Stimulated activated CD8-positive, alpha-beta memory T cell treated with anti-CD3 and anti-CD28 coated beads, Interleukin-12 subunit alpha, Interleukin-12 subunit beta, amount 100 ng/mL, for 1 hour (primary cell): ENCODE results near the gene TRMT10B.
A peak's percentile ranks its signal among the peaks of the same experiment; 100 is the strongest.
"Not testable (repeated sequence)": the region's sequence is repeated elsewhere in the genome, so short reads cannot be mapped to it uniquely, and the experiment has no call there.

Source experiments
- DNase-seq: peaks from one replicate; pipeline ENCODE4 v3.0.0-alpha.2; 2020; ENCODE audit warnings: low read depth

Gene TRMT10B

DNA sequence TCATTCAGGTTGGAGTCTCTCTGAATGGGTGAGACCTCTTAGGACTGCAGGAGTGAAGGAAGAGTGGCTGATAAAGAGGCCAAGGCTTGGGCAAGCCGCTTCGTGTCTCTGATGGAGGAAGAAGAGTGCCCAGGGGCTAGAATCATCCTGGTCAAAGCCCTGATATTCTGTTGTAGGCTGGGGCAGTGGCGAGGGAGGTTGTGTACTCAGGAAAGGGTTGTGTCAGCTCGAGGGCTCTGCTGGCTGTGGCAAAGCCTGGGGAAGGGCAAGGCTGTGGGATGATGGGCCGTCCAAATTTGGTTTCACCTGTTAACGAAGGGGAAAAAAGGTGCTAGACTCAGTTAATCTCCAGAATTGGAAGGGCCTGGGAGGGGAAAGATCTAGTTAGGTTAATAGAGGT is 2.4 kb upstream of the TRMT10B start:
- no peak for DNase-seq

DNA sequence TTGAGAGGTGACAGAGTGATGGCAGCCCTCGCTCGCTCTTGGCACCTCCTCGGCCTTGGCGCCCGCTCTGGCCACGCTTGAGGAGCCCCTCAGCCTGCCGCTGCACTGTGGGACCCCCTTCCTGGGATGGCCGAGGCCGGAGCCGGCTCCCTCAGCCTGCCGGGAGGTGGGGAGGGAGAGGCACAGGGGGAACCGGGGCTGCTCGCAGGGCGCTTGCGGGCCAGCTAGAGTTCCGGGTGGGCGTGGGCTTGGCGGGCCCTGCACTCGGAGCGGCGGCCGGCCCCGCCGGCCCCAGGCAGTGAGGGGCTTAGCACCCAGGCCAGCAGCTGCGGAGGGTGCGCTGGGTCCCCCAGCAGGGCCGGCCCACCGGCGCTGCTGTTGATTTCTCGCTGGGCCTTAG is 1.9 kb upstream of the TRMT10B start:
- DNase-seq: not testable (repeated sequence)

DNA sequence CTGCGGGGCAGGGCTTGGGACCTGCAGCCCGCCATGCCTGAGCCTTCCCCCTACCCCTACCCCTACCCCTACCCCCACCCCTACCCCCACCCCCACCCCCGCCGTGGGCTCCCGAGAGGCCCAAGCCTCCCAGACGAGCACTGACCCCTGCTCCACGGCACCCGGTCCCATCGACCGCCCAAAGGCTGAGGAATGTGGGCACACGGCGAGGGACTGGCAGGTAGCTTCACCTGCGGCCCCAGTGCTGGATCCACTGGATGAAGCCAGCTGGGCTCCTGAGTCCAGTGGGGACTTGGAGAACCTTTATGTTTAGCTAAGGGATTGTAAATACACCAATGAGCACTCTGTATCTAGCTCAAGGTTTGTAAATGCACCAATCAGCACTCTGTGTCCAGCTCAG is 1.5 kb upstream of the TRMT10B start:
- not testable (repeated sequence) for DNase-seq

DNA sequence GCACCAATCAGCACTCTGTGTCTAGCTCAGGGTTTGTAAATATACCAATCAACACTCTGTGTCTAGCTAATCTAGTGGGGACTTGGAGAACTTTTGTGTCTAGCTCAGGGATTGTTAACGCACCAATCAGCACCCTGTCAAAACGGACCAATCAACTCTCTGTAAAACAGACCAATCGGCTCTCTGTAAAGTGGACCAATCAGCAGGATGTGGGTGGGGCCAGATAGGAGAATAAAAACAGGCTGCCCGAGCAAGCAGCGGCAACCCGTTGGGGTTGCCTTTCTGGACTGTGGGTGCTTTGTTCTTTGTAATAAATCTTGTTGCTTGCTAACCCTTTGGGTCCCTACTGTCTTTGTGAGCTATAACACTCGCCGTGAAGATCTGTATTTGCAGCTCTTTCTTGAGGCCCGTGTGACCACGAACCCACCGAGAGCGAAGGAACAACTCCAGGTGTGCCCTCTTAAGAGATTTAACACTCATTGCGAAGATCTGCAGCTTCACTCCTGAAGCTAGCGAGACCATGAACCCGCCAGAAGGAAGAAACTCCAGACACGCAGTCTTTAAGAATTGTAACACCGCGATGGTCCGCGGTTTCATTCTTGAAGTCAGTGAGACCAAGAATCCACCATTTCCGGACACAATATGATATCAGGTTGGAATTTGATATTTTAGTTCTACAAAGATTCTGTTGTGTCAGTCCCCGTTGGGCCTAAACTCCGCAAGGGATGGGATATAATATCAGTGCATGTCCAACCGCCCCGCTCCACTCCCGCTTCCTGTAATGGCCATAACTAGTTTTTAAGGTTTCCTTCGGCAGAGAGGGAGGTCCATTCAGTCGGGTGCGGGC is 740 bp upstream of the TRMT10B start:
- DNase-seq: no peak

- DNase-seq: no peak
These were observed 5.1 kb downstream of the TRMT10B start for GRCh38 chr9:37758747-37759146.

GRCh38 chr9:37760416-37761161 is 7.0 kb downstream of the TRMT10B start:
- no peak for DNase-seq

DNA sequence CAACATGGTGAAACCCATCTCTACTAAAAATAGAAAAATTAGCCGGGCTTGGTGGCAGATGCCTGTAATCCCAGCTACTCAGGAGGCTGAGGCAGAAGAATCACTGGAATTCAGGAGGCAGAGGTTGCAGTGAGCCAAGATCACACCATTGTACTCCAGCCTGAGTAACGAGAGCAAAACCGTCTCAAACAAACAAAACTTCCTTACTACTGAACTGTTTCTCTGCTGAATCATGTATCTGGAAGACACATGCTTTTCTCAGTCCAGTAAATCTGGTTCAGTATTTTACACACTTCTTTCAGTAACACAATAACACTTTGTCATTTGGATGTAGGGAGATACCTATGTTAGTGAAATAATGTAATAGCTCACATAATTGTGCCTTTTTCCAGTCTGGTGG is 7.9 kb downstream of the TRMT10B start:
- no peak for DNase-seq

DNA sequence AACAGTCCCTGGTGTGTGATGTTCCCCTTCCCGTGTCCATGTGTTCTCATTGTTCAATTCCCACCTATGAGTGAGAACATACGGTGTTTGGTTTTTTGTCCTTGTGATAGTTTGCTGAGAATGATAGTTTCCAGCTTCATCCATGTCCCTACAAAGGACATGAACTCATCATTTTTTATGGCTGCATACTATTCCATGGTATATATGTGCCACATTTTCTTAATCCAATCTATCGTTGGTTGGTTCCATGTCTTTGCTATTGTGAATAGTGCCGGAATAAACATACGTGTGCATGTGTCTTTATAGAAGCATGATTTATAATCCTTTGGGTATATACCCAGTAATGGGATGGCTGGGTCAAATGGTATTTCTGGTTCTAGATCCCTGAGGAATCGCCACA is 11.7 kb downstream of the TRMT10B start:
- not testable (repeated sequence) for DNase-seq

GRCh38 chr9:37769306-37769705 is 15.7 kb downstream of the TRMT10B start:
- no peak for DNase-seq

DNA sequence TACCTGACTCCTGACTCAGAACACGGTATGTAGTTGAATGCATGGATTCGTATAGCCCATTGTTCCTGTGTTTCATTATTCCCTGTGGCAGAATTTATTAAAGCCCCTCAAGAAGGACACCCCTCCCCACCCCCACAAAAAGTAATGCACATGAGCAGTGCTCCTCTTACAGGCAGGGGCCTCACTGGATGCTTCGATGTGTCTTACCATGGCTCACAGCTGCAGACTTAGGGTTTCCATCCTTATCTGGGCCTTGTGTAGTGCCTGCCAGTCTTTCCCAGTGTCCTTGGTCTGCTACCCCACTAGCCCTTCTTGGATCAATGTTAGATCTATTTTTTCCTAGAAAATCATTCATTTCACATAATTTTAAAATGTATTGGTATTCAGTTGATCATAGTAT is 16.4 kb downstream of the TRMT10B start:
- no peak for DNase-seq

GRCh38 chr9:37775216-37775919 is 21.8 kb downstream of the TRMT10B start:
- DNase-seq: no peak

GRCh38 chr9:37776328-37776727 is 22.7 kb downstream of the TRMT10B start:
- no peak for DNase-seq

DNA sequence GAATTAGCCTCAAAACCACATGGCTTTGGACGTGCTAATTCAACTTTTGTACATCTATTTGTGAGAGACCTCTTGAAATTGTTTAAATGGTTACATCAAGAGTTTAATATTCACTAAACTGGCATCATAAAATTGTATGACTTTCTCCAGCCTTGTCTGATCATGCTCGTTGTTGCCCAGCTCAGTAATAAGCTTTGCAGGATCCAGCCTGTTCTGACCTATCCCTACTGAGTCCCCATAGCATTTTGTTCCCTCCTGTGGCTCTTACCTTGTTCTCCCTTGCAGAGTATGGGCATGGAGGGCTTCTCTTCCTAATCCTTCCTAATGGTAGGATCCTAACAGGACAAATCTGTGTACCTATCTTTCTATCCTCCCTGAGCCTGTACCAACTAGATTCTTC is 24.9 kb downstream of the TRMT10B start:
- no peak for DNase-seq

GRCh38 chr9:37784291-37784615 is 30.6 kb downstream of the TRMT10B start:
- no peak for DNase-seq

DNA sequence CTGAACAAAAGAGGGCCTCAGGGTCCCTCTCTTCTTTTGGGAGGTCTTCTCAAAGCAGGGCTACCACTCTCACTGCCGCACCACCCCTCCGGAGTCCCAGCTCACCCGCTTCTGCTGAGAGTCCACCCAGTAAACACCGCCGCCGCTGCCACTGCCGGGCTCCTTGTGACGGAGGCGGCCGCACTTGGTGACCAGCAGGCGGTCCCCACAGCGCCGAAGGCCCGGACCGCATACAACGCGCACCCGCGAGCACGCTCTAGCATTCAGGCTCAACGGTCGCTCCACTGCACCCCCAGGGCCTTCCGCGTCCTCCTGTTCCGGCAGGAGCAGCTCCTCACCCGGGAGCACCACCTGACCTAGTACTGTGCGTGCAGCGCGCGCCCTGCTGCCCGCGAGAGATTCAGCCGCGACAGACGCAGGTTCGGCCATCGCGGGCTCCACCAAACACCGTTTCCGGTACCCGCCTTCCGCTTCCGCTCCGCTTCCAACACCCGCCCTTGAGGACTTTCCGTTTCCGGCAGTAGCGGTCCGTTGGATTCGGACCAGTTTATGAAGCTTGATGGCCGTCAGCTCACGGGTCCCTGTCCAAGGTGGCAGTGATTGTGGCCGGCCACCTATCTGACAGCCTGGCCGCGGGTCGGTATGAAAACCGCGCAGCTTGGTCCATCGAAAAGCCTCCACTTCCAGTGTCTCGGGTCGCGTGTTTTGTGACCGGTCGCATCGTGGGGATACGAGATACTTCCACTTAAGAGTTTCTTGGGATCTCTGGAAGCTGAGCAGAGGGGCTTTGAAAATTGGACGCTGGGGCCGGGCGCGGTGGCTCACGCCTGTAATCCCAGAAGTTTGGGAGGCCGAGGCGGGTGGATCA is 31.2 kb downstream of the TRMT10B start, which contains the start of gene EXOSC3:
Gene EXOSC3, minus strand, starts transcription at position 449 of the 868 bp plus-strand sequence. Its CDS starts 20 bp downstream, at position 429.
- peak; percentile 76 for DNase-seq

DNA sequence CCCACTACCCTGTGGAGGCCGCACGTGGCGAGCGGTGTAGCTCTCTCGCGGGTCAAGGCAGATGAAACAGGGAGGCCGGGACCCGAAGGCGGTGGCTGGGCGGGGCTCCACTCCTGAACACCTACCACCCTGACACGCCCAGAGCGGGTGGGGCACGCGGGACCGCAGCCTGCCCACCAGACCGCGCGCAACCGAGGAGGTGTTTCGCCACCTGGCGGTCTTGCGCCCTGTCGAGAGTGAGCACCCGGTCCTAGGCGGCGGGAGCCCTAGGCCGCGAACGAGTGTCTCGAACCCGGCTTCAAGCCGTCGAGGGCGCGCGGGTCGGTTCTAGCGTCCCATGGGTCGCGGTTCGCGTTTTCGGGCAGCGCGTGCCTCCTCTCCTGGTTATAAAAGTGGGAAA is 33.5 kb downstream of the TRMT10B start:
- DNase-seq: no peak

DNA sequence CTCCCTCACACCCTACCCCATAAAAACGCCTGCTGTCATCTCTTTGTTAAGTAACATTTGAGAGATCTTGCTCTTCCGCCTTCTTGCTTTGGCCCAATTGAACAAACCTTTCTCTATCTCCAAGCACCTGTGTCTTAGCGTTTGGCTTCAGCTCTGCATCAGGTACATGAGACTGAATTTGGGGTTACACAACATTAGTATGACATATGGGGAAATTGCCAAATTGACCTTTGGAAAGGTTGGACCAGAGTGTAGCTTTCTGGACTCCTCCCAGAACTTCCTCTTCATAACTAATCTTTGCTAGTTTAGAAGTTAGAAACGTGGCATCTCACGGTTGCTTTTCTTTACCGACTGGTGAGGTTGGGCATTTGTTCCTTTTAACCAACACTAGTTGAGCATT is 34.7 kb downstream of the TRMT10B start:
- no peak for DNase-seq

DNA sequence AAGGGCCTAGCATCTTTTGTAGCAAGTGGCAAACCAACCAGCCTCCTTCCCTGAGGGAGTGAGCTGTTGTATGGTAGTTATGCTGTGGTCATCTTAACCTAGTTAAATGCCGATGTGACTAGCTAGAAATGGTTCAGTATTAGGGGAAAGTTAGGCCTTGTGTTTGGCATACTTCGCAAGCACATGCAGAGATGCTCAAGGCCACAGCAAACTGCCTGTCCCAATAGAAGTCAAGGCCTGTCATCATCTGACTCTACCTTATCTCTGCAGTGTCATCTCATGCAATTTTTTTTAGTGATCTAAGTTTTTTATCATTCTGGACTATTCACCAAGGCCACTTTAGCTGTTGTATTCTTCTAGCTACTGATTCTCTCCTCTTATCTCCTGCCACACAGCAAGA is 36.5 kb downstream of the TRMT10B start:
- no peak for DNase-seq

GRCh38 chr9:37792122-37792521 is 38.5 kb downstream of the TRMT10B start:
- no peak for DNase-seq

- no peak for DNase-seq
These were observed 42.6 kb downstream of the TRMT10B start for GRCh38 chr9:37796232-37796631.

DNA sequence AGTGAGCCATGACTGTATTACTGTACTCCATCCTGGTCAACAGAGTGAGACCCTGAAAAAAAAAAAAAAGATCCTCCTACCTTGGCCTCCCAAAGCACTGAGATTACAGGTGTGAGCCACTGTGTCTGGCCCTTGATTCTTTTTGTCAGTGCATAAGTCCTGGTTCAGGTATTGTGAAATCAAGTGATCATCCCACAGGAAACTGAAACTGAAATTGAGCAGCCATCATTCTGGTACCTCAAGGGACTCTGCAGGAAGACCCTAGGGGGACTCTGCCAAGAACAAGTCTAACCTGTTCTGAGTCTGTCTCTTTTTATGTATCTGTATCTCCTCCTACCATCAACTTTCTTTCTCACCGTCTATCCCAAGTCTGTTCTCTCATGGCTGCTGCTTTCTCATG is 45.1 kb downstream of the TRMT10B start:
- no peak for DNase-seq
